Stimulated activated CD4-positive, alpha-beta T cell treated with anti-CD3 and anti-CD28 coated beads, Interleukin-4, amount 100 ng/mL, for 1 hour (primary cell): Measurements from ENCODE around the gene PRG3.
A peak's percentile ranks its signal among the peaks of the same experiment; 100 is the strongest.
"Not testable (repeated sequence)": the region's sequence is repeated elsewhere in the genome, so short reads cannot be mapped to it uniquely, and the experiment has no call there.

Source experiments
- DNase-seq: peaks from one replicate; pipeline ENCODE4 v3.0.0-alpha.2; 2020

The PRG3 gene

DNA sequence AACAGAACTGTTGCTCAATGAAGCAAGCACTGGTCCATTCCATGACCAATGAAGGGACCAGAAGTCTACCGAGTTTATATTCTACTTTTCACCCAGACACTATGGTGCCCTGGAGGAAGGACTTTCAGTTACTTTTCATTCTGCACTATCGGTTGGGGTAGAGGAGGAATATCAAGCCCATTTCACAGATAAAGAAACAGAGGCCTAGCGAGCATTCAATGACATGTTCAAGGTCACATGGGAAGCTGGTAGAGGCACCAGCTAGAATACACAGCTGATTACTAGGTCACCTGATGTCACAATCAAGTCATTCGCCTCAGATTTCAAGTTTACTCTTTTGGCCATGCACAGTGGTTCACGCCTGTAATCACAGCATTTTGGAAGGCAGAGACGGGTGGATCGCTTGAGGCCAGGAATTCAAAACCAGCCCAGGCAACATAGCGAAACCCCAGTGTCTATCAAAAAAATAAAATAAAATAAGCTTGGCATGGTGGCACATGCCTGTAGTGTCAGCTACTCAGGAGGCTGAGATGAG lies 27.1 kb upstream of the PRG3 start:
- no peak for DNase-seq

DNA sequence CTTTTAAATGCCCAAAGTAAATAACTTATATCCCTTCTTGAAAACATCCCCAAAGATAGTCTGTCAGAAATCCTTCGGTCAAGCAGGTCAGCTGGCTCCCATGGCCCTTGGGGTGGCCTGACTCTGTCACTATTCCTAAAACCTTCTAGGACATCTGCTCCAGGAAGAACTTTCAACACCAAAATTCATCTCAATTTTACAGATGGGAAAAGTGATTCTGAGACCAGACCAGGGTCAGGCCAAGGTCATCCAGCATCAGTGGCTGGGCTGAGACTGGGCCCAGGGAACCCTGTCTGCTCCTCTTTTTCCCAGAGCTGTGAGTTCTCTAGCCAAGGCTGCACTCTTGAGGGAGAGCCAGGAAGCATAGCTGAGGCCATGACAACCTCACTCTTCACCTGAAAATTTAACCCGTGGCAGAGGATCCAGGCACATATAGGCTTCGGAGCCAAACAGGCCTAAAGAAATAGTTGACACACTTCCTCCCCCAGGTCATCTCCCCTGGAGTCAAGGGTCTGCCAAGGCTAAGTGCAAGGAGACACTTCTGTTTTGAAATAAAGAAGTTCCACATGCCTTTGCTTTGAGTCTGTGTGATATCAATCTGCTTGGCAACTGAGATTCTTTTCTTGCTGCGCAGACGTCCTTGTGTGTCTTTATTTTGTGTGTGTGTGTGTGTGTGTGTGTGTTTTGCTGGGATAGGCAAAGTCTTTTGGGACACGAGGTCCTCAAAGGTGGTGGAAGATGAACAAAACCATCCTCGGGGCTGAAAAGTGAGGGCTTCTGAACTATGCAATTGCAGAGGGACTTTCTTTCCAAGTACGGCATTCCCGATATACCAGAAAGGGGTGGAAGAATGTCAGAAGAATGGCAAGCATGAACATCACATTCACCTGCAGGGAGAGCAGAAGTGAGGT lies 26.3 kb upstream of the PRG3 start:
- DNase-seq: no peak

DNA sequence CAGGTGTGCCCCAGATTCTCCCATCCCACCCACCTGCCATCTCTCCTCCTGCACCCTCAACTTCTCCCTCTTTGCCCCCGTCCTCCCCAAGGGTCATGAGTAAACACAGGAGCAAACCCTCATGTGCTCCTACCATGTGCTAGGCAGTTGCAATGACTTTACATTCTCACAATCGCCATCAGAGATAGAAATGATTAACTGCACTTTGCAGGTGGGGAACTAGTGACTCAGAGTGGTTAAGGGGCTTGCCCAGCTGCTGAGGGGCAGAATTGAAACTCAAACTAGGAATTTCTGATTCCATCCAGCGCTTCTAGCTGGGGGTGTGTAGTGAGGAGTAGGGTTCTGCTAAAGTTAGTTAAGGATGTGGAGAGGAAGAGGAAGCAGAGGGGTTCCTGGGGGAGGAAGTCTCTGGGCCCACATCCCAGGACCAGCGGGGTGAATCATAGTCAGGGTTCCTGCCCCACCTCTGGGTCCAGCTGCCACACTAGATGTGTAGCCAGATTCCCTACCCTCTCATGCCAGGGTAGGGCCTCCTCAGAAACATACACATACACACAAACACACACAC lies 25.5 kb upstream of the PRG3 start:
- DNase-seq: peak; percentile 40

DNA sequence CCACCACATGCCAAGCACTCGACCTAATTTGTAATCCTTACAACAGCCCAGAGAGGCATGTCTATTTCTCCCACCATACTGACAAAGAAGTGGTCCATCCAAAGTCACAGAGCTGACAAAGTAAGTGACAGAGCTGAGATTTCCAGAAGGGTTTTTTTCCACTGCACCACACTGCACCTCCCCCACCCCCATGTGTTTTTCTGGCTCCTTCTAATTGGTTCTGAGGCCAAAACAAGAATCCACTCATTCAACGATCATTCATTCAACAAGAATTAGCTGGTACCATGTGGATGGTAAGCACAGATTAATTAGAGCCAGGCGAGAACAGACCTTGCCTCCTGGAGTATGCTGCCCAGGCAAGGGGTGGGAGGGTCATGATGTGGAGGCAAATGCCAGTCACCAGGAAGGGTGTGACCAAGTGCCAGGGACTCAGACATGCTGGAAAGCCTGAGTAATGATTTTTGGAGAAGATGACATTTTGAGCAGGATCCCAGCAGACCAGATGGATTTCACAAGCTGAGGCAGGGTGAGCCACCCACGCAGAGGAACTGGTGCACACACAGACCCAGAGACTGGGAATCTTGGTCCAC lies 24.4 kb upstream of the PRG3 start:
- DNase-seq: no peak

DNA sequence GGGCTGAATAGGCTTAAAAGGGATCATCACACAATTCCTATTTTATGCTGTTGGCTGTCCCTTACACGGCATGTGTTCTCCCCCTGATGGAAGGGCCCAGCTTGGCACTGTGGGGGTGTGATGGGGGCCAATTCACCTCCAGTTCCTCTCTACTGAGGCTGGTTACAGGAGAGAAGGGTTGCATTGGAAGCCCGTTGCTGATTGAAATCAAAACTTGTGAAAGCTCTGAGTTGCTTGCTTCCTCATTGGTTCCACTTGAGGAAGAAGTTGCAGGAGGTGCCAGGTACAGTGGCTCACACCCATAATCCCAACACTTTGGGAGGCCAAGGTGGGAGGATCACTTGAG lies 22.8 kb upstream of the PRG3 start:
- DNase-seq: no peak

DNA sequence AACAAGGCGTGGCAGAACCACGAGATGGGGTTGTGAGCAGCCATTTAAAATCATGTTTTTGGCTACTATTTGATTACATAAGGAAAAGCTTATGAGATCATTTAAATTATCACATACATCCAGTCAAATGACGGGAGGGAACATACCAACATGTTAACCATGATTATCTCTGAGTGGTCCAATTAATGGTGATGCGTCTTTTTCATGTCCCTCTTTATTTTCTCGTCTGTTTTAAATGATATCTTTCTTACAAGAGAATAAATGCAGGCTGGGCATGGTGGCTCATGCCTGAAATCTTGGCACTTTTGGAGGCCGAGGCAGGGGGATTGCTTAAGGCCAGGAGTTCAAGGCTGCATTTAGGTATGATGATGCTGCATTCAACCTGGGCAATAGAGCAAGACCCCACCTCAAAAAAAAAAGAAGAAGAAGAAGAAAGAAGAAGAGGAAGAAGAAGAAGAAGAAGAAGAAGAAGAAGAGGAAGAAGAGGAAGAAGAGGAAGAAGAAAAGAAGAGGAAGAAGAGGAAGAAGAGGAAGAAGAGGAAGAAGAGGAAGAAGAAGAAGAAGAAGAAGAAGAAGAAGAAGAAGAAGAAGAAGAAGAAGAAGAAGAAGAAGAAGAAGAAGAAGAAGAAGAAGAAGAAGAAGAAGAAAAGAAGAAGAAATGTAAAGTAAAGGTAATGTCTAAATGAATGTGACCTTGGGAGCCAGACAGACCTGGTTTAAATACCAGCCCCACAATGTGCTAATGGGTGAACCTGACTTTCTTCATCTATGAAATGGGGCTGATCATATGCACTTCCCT lies 22.3 kb upstream of the PRG3 start:
- DNase-seq: not testable (repeated sequence)

DNA sequence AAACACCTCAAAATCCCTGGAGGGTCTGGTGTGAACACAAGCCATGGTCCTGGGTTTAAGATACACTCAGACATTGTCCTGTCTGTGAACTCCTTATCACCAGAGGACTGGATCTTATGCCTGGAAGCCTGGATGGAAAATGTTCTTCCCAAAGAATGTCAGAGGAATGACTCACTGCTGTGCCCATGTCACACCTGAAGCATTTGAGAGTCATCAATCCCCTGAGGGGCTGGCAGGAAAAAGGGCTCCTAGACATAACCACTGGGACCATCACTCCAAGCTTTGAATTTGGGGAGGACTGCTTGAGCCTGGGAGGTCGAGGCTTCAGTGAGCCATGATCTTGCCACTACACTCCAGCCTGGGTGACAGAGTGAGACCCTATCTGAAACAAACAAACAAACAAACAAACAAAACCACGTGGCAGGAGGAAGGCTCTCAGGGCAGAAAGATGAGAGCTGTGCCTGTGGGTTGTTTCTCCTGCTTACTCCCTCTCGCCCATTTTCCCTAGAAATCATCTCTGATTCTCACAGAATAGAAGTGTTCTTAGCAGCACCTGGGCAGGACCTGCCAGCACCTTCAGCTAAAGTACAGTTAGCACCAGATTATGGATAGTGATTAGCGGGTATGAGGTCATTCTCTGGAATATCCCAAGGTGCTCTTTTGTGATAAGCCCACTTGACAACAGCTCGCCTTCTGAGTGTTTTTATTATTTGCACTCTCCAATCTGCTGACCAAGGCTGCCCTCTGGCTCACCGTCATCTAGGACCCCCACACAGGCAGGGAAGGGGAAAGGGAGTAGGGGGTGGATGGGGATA lies 21.4 kb upstream of the PRG3 start:
- no peak for DNase-seq

DNA sequence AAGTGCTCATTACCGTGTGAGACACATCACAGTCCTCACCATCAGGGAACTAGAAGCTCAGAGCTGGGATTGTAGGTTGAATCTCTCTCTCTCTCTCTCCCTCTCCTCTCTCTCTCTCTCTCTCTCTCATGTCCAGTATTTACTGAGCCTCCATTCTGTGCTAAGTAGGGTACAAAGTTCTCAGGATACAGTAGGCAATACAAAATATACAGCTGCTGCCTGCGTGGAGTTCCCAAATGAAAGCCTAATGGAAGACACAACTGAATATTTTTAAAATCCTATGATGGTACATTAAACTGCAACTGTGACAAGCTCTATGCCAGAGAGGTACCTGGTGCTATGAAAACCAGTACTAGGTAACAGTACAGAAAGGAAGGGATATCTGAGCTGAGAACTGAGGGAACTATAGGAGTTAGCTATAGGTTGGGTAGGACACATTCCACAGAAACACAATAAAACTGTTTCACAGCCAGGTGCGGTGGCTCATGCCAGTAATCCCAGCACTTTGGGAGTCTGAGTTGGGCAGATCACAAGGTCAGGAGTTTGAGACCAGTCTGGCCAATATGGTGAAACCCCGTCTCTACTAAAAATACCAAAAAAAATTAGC lies 19.1 kb upstream of the PRG3 start:
- no peak for DNase-seq

DNA sequence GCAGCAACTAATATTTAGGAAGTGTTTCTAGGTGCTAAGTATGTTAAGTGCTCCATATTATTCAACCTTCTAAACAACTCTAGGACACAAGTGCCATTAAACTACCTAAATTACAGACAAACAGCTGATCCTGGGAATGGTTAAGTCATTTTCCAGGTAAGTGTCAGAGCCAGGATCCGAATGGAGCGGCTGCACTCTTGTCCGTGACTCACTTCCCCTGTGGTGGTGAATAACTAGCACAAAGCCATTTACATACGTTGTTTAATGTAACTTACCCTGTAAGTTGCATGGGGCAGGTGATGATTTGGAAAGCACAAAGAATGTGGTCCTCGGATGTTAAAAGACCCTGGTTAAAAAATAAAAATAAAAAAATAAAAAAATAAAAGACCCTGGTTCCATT lies 18.3 kb upstream of the PRG3 start:
- DNase-seq: no peak

DNA sequence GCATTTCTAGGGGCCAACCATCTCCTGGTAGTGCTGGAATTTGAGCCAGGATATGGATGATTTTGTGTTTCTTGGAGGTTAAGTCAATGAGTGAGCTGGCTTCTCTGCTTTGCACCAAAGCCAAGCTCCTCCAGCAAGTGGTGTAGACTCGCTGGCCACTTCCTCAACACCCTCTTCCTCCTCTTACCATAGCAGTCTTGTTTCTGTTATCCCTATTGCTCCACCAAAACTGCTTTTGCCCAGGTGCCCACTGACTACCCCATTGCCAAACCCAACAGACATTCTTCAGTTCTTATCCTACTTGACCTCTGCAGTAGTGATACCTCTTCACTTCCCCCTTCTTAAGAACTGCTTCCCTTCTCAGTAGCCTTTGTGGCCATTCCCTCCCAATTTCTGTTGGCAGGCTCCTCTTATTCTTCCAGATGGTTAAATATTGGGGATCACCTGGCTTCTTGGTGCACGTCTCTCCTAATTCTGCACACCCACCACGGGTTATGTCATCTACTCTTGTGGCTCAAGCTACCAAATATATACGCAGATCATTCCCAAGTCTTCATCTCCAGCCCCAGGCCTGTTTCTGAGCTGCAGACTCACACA lies 16.5 kb upstream of the PRG3 start:
- no peak for DNase-seq

DNA sequence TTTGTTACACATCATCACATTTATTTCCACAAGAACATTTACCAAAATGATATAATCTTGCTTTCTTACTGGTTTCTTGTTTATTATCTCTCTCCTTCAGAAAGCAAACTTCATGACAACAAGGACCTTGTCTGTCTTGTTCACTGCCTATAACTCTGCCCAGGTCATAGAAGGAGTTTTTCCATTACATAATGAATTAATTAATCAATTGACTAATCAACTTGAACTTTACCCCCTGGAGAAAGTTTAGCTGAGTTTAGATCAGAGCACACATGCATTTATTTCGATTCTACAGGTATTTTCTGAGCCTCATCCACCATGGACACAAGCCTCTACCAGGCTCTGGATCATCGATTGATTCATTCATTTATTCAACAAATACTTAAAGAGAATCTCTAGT lies 15.8 kb upstream of the PRG3 start:
- no peak for DNase-seq

DNA sequence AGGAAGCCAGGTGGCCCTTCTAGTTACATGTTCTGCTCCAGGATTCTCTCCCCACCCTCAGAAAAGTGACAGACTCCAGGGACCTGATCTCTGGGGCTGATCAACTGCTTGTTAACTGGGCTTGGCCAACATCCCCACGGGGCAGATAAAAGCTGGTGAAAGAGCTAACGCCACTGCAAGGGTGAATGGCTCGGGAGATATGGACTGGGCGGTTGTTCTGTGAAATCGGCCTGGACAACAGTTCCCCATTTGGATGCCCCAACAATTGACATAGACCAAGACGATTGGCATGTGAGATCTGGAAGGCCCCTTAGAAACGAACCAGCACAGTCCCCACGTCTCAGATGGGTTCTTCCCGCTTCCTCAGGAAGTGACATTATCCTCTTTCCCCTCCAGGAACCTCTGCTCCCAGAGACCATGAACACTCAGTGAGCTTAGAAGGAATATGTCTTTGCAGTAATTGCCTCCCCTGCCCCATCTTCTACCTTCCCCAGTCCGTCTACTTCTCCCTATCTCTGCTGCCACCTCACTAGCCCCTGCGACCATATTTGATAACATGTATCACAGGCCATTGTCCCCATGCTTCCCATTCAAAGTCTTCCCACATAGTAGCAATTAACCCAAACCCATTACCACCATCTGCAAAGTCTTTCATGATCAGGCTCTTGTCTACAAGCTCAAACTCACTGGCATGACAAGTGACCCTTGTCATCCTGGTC lies 15.1 kb upstream of the PRG3 start:
- DNase-seq: no peak

DNA sequence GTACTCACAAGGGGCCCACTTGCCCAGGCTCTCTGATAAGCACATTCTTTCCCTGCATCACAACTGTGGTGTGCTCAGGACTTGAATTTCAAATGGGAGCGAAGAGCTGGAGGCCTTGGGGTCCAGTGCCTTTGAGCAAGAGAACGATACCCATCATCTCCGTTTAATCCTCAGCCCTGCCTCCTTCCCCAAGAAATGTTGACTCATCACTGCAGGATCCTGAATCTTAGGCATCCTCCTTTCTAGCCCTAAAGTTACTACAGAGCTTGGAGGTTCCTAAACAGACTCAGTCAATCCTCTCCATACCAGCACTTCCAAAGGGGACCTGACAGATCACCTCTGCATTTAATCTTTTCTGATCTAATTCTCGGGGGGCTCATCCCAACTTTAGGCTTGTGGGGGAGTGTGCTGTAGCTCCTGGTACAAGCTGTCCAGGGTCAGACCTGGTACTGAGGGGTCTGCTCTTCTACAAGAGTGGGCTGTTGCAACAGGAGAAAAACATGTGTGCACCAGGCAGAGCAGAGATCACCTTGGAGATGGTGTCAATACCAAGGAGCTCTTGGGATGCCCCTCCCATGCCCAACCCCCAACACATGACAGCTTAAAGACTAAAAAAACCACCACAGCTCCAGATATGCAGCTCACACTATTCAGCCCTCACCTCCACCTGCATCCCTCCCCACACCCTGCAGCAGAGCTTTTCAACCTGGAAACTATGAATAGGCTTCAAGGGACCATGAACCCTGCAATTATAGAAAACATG lies 13.4 kb upstream of the PRG3 start:
- DNase-seq: no peak

DNA sequence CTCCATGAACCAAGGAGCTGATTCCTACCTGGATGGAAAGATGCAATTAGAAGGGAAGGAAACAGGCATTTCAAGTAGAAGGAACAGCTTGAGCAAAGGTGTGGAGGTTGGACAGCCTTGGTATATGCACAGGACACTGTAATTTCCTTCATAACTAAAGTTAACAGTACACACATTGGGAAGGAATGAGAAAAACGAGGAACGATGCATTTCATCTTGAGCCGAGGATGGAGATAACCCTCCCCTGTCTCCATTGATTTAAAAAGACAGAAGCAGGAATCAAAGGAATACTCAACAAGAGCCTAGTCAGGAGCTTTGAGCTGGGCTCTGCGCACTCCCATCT lies 11.8 kb upstream of the PRG3 start:
- no peak for DNase-seq

DNA sequence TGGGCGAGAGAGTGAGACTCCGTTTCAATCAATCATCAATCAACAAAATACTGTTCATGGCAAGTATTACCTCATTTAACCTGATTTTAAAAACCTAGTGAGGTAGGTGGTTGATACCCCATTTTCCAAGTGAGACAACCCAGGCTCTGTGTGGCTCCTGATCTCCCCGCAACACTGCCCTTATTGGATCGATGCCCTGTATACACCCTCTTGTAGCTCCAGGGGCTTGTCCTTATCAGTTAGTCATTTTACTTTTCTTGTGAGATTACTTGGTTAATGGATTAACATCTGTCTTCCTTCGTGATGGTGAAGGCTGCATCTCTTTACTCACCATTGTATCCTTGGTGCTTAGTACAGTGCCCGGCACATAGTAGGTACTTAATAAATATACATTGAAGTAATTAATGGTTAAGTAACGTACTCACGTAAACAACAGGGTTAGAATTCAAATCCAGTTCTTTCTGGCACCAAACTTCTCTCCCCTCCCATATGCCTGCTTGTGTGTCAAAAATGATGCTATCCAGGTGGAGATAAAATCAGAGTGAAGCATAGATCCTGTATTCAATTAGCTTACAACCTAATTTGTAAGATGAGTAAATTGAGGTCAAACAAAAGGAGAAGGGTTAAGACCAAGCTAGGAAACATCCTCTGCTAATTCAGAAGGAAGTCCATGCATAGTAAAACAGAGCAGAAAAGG lies 11.3 kb upstream of the PRG3 start:
- no peak for DNase-seq

DNA sequence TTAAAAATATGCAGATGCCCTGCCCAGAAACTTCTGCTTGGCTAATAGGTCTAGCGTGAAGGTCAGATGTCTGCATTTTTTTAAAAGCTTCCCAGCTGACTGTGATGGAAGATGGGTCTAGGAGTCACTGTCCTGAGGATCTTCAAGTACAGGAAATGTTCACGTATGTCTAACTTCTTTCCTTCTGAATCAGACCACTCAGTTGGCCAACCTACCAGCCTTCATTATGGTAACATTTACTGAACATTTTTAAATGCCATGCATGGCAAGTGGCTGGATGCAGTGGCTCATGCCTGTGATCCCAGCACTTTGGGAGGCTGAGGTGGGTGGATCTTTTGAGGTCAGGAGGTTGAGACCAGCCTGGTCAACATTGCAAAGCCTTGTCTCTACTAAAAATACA lies 10.6 kb upstream of the PRG3 start:
- DNase-seq: no peak

DNA sequence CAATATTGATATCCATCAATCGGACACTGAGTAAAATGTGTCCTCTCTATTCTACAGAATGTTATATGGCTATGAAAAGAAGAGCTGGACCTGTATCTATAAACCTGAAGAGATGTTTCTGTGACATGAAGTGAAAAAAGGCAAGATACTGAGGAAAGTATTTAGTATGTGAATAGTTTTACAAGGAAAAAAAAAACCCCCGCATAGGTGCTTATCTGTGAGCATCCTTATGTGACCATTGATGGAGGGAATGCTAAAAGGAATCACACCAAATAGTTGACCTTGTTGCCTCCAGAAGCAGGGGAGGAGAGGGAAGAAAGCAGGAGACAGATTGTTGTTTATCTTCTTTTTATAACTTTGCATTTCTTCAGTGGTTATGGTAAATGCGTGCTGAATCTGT lies 10.2 kb upstream of the PRG3 start:
- no peak for DNase-seq

DNA sequence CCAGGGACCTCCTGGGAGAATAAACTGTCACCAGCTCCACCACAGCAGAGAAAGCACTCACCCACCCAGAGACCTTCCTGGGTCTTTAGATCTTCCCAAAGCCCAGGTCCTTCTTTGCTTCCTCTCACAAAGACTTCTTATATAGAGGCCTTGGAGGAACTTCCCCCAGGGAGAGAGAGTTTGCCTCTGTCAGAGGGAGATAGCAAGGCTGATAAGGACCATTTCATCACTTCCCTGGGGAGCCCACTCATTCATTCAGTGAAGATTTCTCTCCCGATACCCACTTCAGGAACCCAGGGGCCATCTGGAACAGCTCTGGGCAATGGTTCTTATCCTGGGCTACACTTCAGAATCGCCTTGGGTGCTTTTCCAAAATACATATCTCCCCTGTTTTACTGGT lies 9.6 kb upstream of the PRG3 start, which contains the start of gene PRG2:
TSS of gene PRG2 (minus strand) at position 116 of the 400 bp plus-strand sequence. CDS start 706 bp downstream, outside the sequence.
- no peak for DNase-seq

DNA sequence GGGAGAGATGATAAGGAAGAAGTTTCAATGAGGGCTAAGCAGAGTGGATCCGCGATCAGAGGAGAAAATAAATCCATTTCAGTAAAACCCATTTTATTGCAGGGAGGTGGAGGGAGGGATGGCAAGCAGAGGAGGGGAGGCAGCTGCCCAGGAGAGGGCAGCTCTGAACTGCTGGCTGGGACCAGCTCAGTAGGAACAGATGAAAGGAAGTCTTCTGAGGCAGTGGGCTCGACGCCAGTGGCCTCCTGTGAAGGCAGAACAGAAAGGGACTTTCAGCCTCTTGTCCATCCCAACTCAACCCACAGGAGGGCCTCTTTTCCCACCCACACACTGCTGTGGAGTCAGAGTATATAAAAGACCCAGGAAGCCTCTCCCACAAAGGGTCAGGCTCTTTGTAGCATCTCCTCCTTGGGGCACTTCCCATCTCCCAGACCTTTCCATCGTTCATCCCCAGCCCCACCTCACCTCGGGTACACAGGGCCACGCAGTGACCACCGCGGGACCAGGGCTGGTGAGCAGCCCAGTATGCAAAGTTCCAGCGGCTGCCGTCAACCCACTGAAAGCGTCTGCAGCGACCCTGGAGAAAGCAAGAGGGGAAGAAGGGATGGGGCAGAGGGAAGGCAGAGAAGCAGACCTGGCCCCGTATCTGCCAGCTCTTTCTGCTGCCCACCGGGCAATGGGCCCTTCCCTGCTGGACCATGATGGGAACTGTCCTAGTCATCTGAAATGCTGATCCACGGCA lies 6.5 kb upstream of the PRG3 start:
- DNase-seq: no peak
